Measurements from ENCODE around the gene TIFAB.
"Not testable (repeated sequence)": the region's sequence is repeated elsewhere in the genome, so short reads cannot be mapped to it uniquely, and the experiment has no call there.

TIFAB gene

GRCh38 chr5:135452321-135453030 is at the start of gene TIFAB:
Gene TIFAB (minus strand): TSS chr5:135452351. CDS start chr5:135449939, 2,412 bp downstream.
- DNase-seq (ENCODE audit: extremely low read depth, low read depth), result no peak
- no peak within 1 kb of the TSS for H3K4me3 ChIP-seq (replicated peaks; ENCODE audit: low read depth, low read length)
- TF ChIP-seq CTCF (IDR thresholded peaks at IDR 0.05; ENCODE audit: low read depth, low read length, missing control alignments), result no peak

GRCh38 chr5:135498637-135498995 is 46.5 kb upstream of the TIFAB start:
- no peak overlapping the region for H3K4me3 ChIP-seq (replicated peaks; ENCODE audit: low read depth, low read length)
- TF ChIP-seq CTCF (IDR thresholded peaks at IDR 0.05; ENCODE audit: low read depth, low read length, missing control alignments), result no peak
- DNase-seq (ENCODE audit: extremely low read depth, low read depth), result no peak

GRCh38 chr5:135497971-135498636 is 46.0 kb upstream of the TIFAB start:
- no peak for TF ChIP-seq CTCF (IDR thresholded peaks at IDR 0.05; ENCODE audit: low read depth, low read length, missing control alignments)
- no peak overlapping the region for H3K4me3 ChIP-seq (replicated peaks; ENCODE audit: low read depth, low read length)
- no peak for DNase-seq (ENCODE audit: extremely low read depth, low read depth)

GRCh38 chr5:135495531-135495930 is 43.4 kb upstream of the TIFAB start:
- not testable (repeated sequence) for DNase-seq (ENCODE audit: extremely low read depth, low read depth); H3K4me3 ChIP-seq (replicated peaks; ENCODE audit: low read depth, low read length)

GRCh38 chr5:135494196-135494595 is 42.0 kb upstream of the TIFAB start:
- DNase-seq (ENCODE audit: extremely low read depth, low read depth), result no peak
- no peak overlapping the region for H3K4me3 ChIP-seq (replicated peaks; ENCODE audit: low read depth, low read length)

GRCh38 chr5:135493406-135494180 is 41.4 kb upstream of the TIFAB start:
- no peak overlapping the region for H3K4me3 ChIP-seq (replicated peaks; ENCODE audit: low read depth, low read length)
- DNase-seq (ENCODE audit: extremely low read depth, low read depth), result peak; percentile 33
- TF ChIP-seq CTCF (IDR thresholded peaks at IDR 0.05; ENCODE audit: low read depth, low read length, missing control alignments), result no peak

More at GRCh38 chr5:135494196-135494595, 42.0 kb upstream of the TIFAB start:
- TF ChIP-seq CTCF (IDR thresholded peaks at IDR 0.05; ENCODE audit: low read depth, low read length, missing control alignments), result no peak

- no peak for DNase-seq (ENCODE audit: extremely low read depth, low read depth)
- H3K4me3 ChIP-seq (replicated peaks; ENCODE audit: low read depth, low read length), result no peak overlapping the region
- no peak for TF ChIP-seq CTCF (IDR thresholded peaks at IDR 0.05; ENCODE audit: low read depth, low read length, missing control alignments)
Measured at GRCh38 chr5:135492319-135492626, 40.1 kb upstream of the TIFAB start.

Data from HFF-Myc (cell line).